GM23338 (cell line): ENCODE measurements around the gene ZPBP2. TPM values are rescaled to one million over a fixed set of nuclear protein-coding genes. Genes with fewer than 3 reads are reported as not detected.

ENCODE experiments used
- ATAC-seq: fragments of 200-7000 bp; cut with Tn5 transposase; 3 replicates; pipeline ENCODE4 v1.9.1; 2020
- DNase-seq: peaks from one replicate; pipeline ENCODE4 v3.0.0-alpha.2; 2015; ENCODE audit warnings: low spot score
- H2AFZ ChIP-seq: fragments of 200-600 bp; sonication (generic); 2 replicates; pipeline ENCODE4 v1.8.0; 2016; ENCODE audit warnings: antibody characterized with exemption, mild to moderate bottlenecking, moderate library complexity
- H3F3A ChIP-seq: fragments of 200-600 bp; sonication (generic); replicated peaks from 2 replicates; pipeline ENCODE4 v1.8.0; 2017; ENCODE audit warnings: antibody characterized with exemption, mixed run types, low read depth
- H3K27ac ChIP-seq: fragments of 200-600 bp; sonication (generic); 2 replicates; pipeline ENCODE4 v1.6.1; 2016; ENCODE audit warnings: low read depth
- H3K27me3 ChIP-seq: fragments of 200-600 bp; sonication (generic); 2 replicates; pipeline ENCODE4 v1.8.0; 2016; ENCODE audit warnings: mild to moderate bottlenecking, mixed run types, moderate library complexity; ENCODE audit not compliant: insufficient read depth
- H3K36me3 ChIP-seq: fragments of 200-600 bp; sonication (generic); 2 replicates; pipeline ENCODE4 v1.8.0; 2016; ENCODE audit warnings: mild to moderate bottlenecking; ENCODE audit not compliant: insufficient read depth
- H3K4me1 ChIP-seq: fragments of 200-600 bp; sonication (generic); 2 replicates; pipeline ENCODE4 v1.8.0; 2016; ENCODE audit warnings: mild to moderate bottlenecking, moderate library complexity; ENCODE audit not compliant: insufficient read depth
- H3K4me2 ChIP-seq: fragments of 200-600 bp; sonication (generic); 2 replicates; pipeline ENCODE4 v1.7.1; 2017; ENCODE audit warnings: mixed run types
- H3K4me3 ChIP-seq: fragments of 200-600 bp; sonication (generic); 2 replicates; pipeline ENCODE4 v1.6.1; 2016; ENCODE audit warnings: mixed run types
- H3K79me2 ChIP-seq: fragments of 200-600 bp; sonication (generic); replicated peaks from 2 replicates; pipeline ENCODE4 v1.8.0; 2017; ENCODE audit warnings: mild to moderate bottlenecking; ENCODE audit not compliant: insufficient read depth
- H3K9me2 ChIP-seq: fragments of 200-600 bp; sonication (generic); 2 replicates; pipeline ENCODE4 v1.8.0; 2017; ENCODE audit not compliant: insufficient read depth
- H4K20me1 ChIP-seq: fragments of 200-600 bp; sonication (generic); replicated peaks from 2 replicates; pipeline ENCODE4 v1.8.0; 2017; ENCODE audit warnings: mild to moderate bottlenecking; ENCODE audit not compliant: insufficient read depth
- H3K27ac Mint-ChIP-seq: 2 replicates; pipeline ENCODE4 v1.8.0; 2020; ENCODE audit warnings: inconsistent platforms, mild to moderate bottlenecking, moderate library complexity, mixed read lengths
- H3K27me3 Mint-ChIP-seq: 3 replicates; pipeline ENCODE4 v1.8.0; 2022; ENCODE audit warnings: low read depth, mild to moderate bottlenecking, moderate library complexity, mixed read lengths, inconsistent platforms; ENCODE audit not compliant: insufficient read depth, poor library complexity
- H3K36me3 Mint-ChIP-seq: 3 replicates; pipeline ENCODE4 v1.8.0; 2021; ENCODE audit warnings: low read depth, mild to moderate bottlenecking, inconsistent platforms, moderate library complexity, mixed read lengths
- H3K4me1 Mint-ChIP-seq: 3 replicates; pipeline ENCODE4 v1.8.0; 2020; ENCODE audit warnings: mild to moderate bottlenecking, inconsistent platforms, mixed read lengths
- H3K4me3 Mint-ChIP-seq: 3 replicates; pipeline ENCODE4 v1.8.0; 2021; ENCODE audit warnings: moderate library complexity, mild to moderate bottlenecking, inconsistent platforms, mixed read lengths
- H3K9me3 Mint-ChIP-seq: 3 replicates; pipeline ENCODE4 v1.8.0; 2020; ENCODE audit warnings: moderate library complexity, mild to moderate bottlenecking, inconsistent platforms, mixed read lengths
- CREB1 ChIP-seq: fragments of 250-450 bp; sonication (Bioruptor Pico); IDR thresholded peaks from 2 replicates; pipeline ENCODE4 v1.5.0; 2020; ENCODE audit warnings: low read depth, mild to moderate bottlenecking, moderate library complexity
- CTCF ChIP-seq, 2 experiments: fragments of 200-600 bp in 1 of 2; sonication (generic) in 1 of 2; conservative IDR thresholded peaks; 2 replicates each; pipeline versions ENCODE4 v1.5.1 to v1.6.1; 2016 to 2017; ENCODE audit warnings: antibody characterized with exemption in 2 of 2, low read depth in 2 of 2, mild to moderate bottlenecking in 2 of 2, moderate library complexity in 1 of 2
- EZH2 ChIP-seq: fragments of 200-600 bp; sonication (generic); IDR thresholded peaks from one replicate; pipeline ENCODE4 v1.8.0; 2017; ENCODE audit warnings: antibody characterized with exemption, mild to moderate bottlenecking, low read depth; ENCODE audit not compliant: unreplicated experiment
- EZH2phosphoT487 ChIP-seq: fragments of 200-600 bp; sonication (generic); IDR thresholded peaks from one replicate; pipeline ENCODE4 v1.8.1; 2018; ENCODE audit warnings: antibody characterized with exemption; ENCODE audit not compliant: unreplicated experiment
- JUNB ChIP-seq: IDR thresholded peaks from one replicate; pipeline ENCODE4 v1.6.1; 2016; ENCODE audit warnings: antibody characterized with exemption; ENCODE audit not compliant: unreplicated experiment
- NANOG ChIP-seq: IDR thresholded peaks from 2 replicates; pipeline ENCODE4 v1.6.1; 2016; ENCODE audit warnings: antibody characterized with exemption, borderline replicate concordance
- POLR2AphosphoS5 ChIP-seq: IDR thresholded peaks from 2 replicates; pipeline ENCODE4 v1.6.1; 2016; ENCODE audit warnings: antibody characterized with exemption, low read depth
- STAT1 ChIP-seq: IDR thresholded peaks from one replicate; pipeline ENCODE4 v1.6.1; 2016; ENCODE audit warnings: antibody characterized with exemption; ENCODE audit not compliant: unreplicated experiment
- ZNF114 ChIP-seq: fragments of 250-450 bp; sonication (Bioruptor Pico); IDR thresholded peaks from 2 replicates; pipeline ENCODE4 v1.5.0; 2020; ENCODE audit warnings: mild to moderate bottlenecking, moderate library complexity
- ZNF331 ChIP-seq: fragments of 250-450 bp; sonication (Bioruptor Pico); IDR thresholded peaks from 2 replicates; pipeline ENCODE4 v1.5.0; 2020; ENCODE audit warnings: low read depth, mild to moderate bottlenecking, moderate library complexity
- polyA plus RNA-seq: library from polyadenylated mRNA; unstranded; fragments of >200 nt; fragmentation: Nextera tagmentation; extraction: Ambion mirVana; gene quantifications from 2 replicates; pipeline ENCODE4 v1.2.1, GENCODE V29; 2016
- total RNA-seq: library from RNA; depleted of rRNA; stranded (reverse); fragments of >200 nt; shearing (Covaris generic); gene quantifications from 2 replicates; pipeline ENCODE4 v1.2.3, GENCODE V29; 2014
- TF ChIP-seq, protein P1 (sequence below): IDR thresholded peaks from 2 replicates; pipeline ENCODE4 v1.6.1; 2016; ENCODE audit warnings: antibody characterized with exemption
- TF ChIP-seq, protein P2 (sequence below): fragments of 250-450 bp; sonication (Bioruptor Pico); IDR thresholded peaks from 2 replicates; pipeline ENCODE4 v1.5.0; 2020; ENCODE audit warnings: mild to moderate bottlenecking, moderate library complexity
- TF ChIP-seq, protein P3 (sequence below): IDR thresholded peaks from one replicate; pipeline ENCODE4 v1.6.1; 2018; ENCODE audit warnings: antibody characterized with exemption; ENCODE audit not compliant: unreplicated experiment

ZPBP2 gene
- total and polyA plus RNA-seq, 2 experiments from 2014 or later = not detected

GRCh38 chr17:39867084-39867879, 720 bp upstream of the ZPBP2 start:
- ATAC-seq (no peak), DNase-seq (no peak)
- no peak overlapping the region for H3K27ac Mint-ChIP-seq
- no peaks in the 10 kb centered on the region; the same call in 2 of the 3 replicates for H3K36me3 Mint-ChIP-seq
- Histone ChIP-seq H3K79me2 (no peaks in the 10 kb centered on the region), H3F3A (0 out of 2 replicates have a peak, but pooled peaks cover 4% of the 10 kb centered on the region), H3K9me2 (peaks cover 5% of the 10 kb centered on the region), H3K36me3 (no peaks in the 10 kb centered on the region), H3K4me3 (no peak overlapping the region), H3K27ac (no peak overlapping the region), H2AFZ (peak overlapping the region; percentile 83), H3K4me1 (0 out of 2 replicates have a peak, but pooled peaks cover 6% of the 10 kb centered on the region), H3K4me2 (no peak overlapping the region; the same call in 1 of the 2 replicates), H3K27me3 (peaks cover 71% of the 10 kb centered on the region), H4K20me1 (no peaks in the 10 kb centered on the region)
- no peak overlapping the region for H3K4me3 Mint-ChIP-seq
- H3K27me3 Mint-ChIP-seq = peaks cover 29% of the 10 kb centered on the region
- TF ChIP-seq NANOG = no peak
- TF ChIP-seq JUNB = no peak
- no peak for TF ChIP-seq CREB1
- TF ChIP-seq, protein P1, sequence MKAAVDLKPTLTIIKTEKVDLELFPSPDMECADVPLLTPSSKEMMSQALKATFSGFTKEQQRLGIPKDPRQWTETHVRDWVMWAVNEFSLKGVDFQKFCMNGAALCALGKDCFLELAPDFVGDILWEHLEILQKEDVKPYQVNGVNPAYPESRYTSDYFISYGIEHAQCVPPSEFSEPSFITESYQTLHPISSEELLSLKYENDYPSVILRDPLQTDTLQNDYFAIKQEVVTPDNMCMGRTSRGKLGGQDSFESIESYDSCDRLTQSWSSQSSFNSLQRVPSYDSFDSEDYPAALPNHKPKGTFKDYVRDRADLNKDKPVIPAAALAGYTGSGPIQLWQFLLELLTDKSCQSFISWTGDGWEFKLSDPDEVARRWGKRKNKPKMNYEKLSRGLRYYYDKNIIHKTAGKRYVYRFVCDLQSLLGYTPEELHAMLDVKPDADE = no peak
- no peak for TF ChIP-seq STAT1
- TF ChIP-seq, protein P2, sequence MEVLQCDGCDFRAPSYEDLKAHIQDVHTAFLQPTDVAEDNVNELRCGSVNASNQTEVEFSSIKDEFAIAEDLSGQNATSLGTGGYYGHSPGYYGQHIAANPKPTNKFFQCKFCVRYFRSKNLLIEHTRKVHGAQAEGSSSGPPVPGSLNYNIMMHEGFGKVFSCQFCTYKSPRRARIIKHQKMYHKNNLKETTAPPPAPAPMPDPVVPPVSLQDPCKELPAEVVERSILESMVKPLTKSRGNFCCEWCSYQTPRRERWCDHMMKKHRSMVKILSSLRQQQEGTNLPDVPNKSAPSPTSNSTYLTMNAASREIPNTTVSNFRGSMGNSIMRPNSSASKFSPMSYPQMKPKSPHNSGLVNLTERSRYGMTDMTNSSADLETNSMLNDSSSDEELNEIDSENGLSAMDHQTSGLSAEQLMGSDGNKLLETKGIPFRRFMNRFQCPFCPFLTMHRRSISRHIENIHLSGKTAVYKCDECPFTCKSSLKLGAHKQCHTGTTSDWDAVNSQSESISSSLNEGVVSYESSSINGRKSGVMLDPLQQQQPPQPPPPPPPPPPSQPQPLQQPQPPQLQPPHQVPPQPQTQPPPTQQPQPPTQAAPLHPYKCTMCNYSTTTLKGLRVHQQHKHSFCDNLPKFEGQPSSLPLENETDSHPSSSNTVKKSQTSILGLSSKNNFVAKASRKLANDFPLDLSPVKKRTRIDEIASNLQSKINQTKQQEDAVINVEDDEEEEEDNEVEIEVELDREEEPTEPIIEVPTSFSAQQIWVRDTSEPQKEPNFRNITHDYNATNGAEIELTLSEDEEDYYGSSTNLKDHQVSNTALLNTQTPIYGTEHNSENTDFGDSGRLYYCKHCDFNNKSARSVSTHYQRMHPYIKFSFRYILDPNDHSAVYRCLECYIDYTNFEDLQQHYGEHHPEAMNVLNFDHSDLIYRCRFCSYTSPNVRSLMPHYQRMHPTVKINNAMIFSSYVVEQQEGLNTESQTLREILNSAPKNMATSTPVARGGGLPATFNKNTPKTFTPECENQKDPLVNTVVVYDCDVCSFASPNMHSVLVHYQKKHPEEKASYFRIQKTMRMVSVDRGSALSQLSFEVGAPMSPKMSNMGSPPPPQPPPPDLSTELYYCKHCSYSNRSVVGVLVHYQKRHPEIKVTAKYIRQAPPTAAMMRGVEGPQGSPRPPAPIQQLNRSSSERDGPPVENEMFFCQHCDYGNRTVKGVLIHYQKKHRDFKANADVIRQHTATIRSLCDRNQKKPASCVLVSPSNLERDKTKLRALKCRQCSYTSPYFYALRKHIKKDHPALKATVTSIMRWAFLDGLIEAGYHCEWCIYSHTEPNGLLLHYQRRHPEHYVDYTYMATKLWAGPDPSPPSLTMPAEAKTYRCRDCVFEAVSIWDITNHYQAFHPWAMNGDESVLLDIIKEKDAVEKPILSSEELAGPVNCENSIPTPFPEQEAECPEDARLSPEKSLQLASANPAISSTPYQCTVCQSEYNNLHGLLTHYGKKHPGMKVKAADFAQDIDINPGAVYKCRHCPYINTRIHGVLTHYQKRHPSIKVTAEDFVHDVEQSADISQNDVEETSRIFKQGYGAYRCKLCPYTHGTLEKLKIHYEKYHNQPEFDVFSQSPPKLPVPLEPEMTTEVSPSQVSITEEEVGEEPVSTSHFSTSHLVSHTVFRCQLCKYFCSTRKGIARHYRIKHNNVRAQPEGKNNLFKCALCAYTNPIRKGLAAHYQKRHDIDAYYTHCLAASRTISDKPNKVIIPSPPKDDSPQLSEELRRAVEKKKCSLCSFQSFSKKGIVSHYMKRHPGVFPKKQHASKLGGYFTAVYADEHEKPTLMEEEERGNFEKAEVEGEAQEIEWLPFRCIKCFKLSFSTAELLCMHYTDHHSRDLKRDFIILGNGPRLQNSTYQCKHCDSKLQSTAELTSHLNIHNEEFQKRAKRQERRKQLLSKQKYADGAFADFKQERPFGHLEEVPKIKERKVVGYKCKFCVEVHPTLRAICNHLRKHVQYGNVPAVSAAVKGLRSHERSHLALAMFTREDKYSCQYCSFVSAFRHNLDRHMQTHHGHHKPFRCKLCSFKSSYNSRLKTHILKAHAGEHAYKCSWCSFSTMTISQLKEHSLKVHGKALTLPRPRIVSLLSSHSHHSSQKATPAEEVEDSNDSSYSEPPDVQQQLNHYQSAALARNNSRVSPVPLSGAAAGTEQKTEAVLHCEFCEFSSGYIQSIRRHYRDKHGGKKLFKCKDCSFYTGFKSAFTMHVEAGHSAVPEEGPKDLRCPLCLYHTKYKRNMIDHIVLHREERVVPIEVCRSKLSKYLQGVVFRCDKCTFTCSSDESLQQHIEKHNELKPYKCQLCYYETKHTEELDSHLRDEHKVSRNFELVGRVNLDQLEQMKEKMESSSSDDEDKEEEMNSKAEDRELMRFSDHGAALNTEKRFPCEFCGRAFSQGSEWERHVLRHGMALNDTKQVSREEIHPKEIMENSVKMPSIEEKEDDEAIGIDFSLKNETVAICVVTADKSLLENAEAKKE = no peak
- no peak for TF ChIP-seq CTCF (conservative IDR thresholded peaks at IDR 0.05; ENCODE audit: low read depth in 2 of 2)
- no peak for TF ChIP-seq EZH2
- no peak for TF ChIP-seq POLR2AphosphoS5
- TF ChIP-seq, protein P3, sequence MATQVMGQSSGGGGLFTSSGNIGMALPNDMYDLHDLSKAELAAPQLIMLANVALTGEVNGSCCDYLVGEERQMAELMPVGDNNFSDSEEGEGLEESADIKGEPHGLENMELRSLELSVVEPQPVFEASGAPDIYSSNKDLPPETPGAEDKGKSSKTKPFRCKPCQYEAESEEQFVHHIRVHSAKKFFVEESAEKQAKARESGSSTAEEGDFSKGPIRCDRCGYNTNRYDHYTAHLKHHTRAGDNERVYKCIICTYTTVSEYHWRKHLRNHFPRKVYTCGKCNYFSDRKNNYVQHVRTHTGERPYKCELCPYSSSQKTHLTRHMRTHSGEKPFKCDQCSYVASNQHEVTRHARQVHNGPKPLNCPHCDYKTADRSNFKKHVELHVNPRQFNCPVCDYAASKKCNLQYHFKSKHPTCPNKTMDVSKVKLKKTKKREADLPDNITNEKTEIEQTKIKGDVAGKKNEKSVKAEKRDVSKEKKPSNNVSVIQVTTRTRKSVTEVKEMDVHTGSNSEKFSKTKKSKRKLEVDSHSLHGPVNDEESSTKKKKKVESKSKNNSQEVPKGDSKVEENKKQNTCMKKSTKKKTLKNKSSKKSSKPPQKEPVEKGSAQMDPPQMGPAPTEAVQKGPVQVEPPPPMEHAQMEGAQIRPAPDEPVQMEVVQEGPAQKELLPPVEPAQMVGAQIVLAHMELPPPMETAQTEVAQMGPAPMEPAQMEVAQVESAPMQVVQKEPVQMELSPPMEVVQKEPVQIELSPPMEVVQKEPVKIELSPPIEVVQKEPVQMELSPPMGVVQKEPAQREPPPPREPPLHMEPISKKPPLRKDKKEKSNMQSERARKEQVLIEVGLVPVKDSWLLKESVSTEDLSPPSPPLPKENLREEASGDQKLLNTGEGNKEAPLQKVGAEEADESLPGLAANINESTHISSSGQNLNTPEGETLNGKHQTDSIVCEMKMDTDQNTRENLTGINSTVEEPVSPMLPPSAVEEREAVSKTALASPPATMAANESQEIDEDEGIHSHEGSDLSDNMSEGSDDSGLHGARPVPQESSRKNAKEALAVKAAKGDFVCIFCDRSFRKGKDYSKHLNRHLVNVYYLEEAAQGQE = no peak
- TF ChIP-seq ZNF331 (CRISPR knock-in tag) = no peak
- TF ChIP-seq EZH2phosphoT487 = no peak
- no peak for TF ChIP-seq ZNF114
- H3K9me3 Mint-ChIP-seq = no peaks in the 10 kb centered on the region; the same call in 2 of the 3 replicates
- H3K4me1 Mint-ChIP-seq = peaks cover 8% of the 10 kb centered on the region
